Calu3 (cell line): ENCODE data around the gene TH. TPM values are rescaled to one million over a fixed set of nuclear protein-coding genes. Genes with fewer than 3 reads are reported as not detected.
"Not testable (repeated sequence)": the region's sequence is repeated elsewhere in the genome, so short reads cannot be mapped to it uniquely, and the experiment has no call there.

ENCODE experiments used
- BruUV-seq: library from RNA; stranded (reverse); fragments of 400-500 nt; replicated peaks from 2 replicates; lab custom pipeline; 2021; lab: Mats Ljungman, UMichigan
- CTCF ChIA-PET: fragments of 300-600 bp; sonication (Branson Sonifier 250); formaldehyde crosslinking; loops from one replicate; lab custom pipeline; 2022; ENCODE audit warnings: antibody characterized with exemption; lab: Charles Lee
- DNase-seq: peaks from one replicate; pipeline ENCODE4 v3.0.0; 2022
- H3K27ac Mint-ChIP-seq: one replicate; pipeline ENCODE4 v1.8.0; 2022; ENCODE audit warnings: mixed read lengths; ENCODE audit not compliant: unreplicated experiment
- H3K27me3 Mint-ChIP-seq: one replicate; pipeline ENCODE4 v1.8.0; 2022; ENCODE audit warnings: mixed read lengths; ENCODE audit not compliant: unreplicated experiment
- H3K36me3 Mint-ChIP-seq: one replicate; pipeline ENCODE4 v1.8.0; 2022; ENCODE audit warnings: mild to moderate bottlenecking, moderate library complexity, mixed read lengths; ENCODE audit not compliant: insufficient read depth, unreplicated experiment
- H3K4me1 Mint-ChIP-seq: one replicate; pipeline ENCODE4 v1.8.0; 2022; ENCODE audit warnings: mild to moderate bottlenecking, low read depth, mixed read lengths; ENCODE audit not compliant: unreplicated experiment
- H3K4me3 Mint-ChIP-seq: one replicate; pipeline ENCODE4 v1.8.0; 2022; ENCODE audit warnings: mild to moderate bottlenecking, low read depth, moderate library complexity, mixed read lengths; ENCODE audit not compliant: unreplicated experiment
- H3K9me3 Mint-ChIP-seq: one replicate; pipeline ENCODE4 v1.8.0; 2022; ENCODE audit warnings: low read depth, mixed read lengths; ENCODE audit not compliant: unreplicated experiment
- CTCF ChIP-seq: fragments of 200-600 bp; IDR thresholded peaks from one replicate; pipeline ENCODE4 v1.8.0; 2022; ENCODE audit warnings: antibody characterized with exemption; ENCODE audit not compliant: unreplicated experiment
- intact Hi-C: fragments of 100-400 bp; cut with micrococcal nuclease; formaldehyde crosslinking; loops from one replicate; pipeline ENCODE4 v1.10.0; 2022; ENCODE audit not compliant: unreplicated experiment
- total RNA-seq: library from RNA; stranded (reverse); gene quantifications from 2 replicates; pipeline ENCODE4 v1.2.3, GENCODE V29; 2022

The TH gene
- total RNA-seq, 1 experiment from 2014 or later, result not detected

GRCh38 chr11:2128511-2129307, 42.9 kb downstream of the TH start:
- CTCF ChIA-PET, result interaction anchor here (0.6 kb wide), 1 partner anchor 52 kb away, joined by 3 read pairs; no protein-coding TSS in a partner anchor
- no peak overlapping the region for H3K4me3 Mint-ChIP-seq
- intact Hi-C loops, result no loop called here
- no peak for DNase-seq
- no peaks in the 10 kb centered on the region for H3K4me1 Mint-ChIP-seq
- TF ChIP-seq CTCF, result no peak
- no peak overlapping the region for H3K27ac Mint-ChIP-seq
- BruUV-seq, result no TSS peak
- H3K36me3 Mint-ChIP-seq, result no peaks in the 10 kb centered on the region
- peaks cover 3% of the 10 kb centered on the region for H3K9me3 Mint-ChIP-seq
- peaks cover 73% of the 10 kb centered on the region for H3K27me3 Mint-ChIP-seq

- TF ChIP-seq CTCF, result no peak
- no peak for DNase-seq
- no peaks in the 10 kb centered on the region for H3K4me1 Mint-ChIP-seq
- intact Hi-C loops, result no loop called here
- BruUV-seq, result no TSS peak
- no peak overlapping the region for H3K27ac Mint-ChIP-seq
- H3K4me3 Mint-ChIP-seq, result no peak overlapping the region
- CTCF ChIA-PET, result no interaction called here
- H3K9me3 Mint-ChIP-seq, result peaks cover 3% of the 10 kb centered on the region
- H3K27me3 Mint-ChIP-seq, result peaks cover 73% of the 10 kb centered on the region
- H3K36me3 Mint-ChIP-seq, result no peaks in the 10 kb centered on the region
Observed at GRCh38 chr11:2128130-2128510, 43.5 kb downstream of the TH start.

GRCh38 chr11:2127482-2128129, 44.0 kb downstream of the TH start:
- no peak for TF ChIP-seq CTCF
- peaks cover 3% of the 10 kb centered on the region for H3K9me3 Mint-ChIP-seq
- H3K27me3 Mint-ChIP-seq, result peaks cover 73% of the 10 kb centered on the region
- intact Hi-C loops, result no loop called here
- H3K4me1 Mint-ChIP-seq, result no peaks in the 10 kb centered on the region
- no peaks in the 10 kb centered on the region for H3K36me3 Mint-ChIP-seq
- H3K4me3 Mint-ChIP-seq, result no peak overlapping the region
- CTCF ChIA-PET, result interaction anchor here (0.8 kb wide), 1 partner anchor 23 kb away, joined by 3 read pairs; no protein-coding TSS in a partner anchor
- no TSS peak for BruUV-seq
- DNase-seq, result no peak
- no peak overlapping the region for H3K27ac Mint-ChIP-seq

GRCh38 chr11:2126520-2127085, 45.0 kb downstream of the TH start:
- no peak for TF ChIP-seq CTCF
- Mint-ChIP-seq H3K36me3 (no peaks in the 10 kb centered on the region), H3K27me3 (peaks cover 73% of the 10 kb centered on the region), H3K27ac (no peak overlapping the region), H3K4me3 (no peak overlapping the region), H3K4me1 (no peaks in the 10 kb centered on the region), H3K9me3 (peaks cover 3% of the 10 kb centered on the region)
- BruUV-seq, result no TSS peak
- CTCF ChIA-PET, result no interaction called here
- intact Hi-C loops, result no loop called here
- no peak for DNase-seq

- H3K9me3 Mint-ChIP-seq, H3K27ac Mint-ChIP-seq, H3K4me1 Mint-ChIP-seq, CTCF ChIA-PET, DNase-seq, BruUV-seq, intact Hi-C loops, H3K4me3 Mint-ChIP-seq, H3K36me3 Mint-ChIP-seq: not testable (repeated sequence)
- H3K27me3 Mint-ChIP-seq, result peaks cover 78% of the 10 kb centered on the region
Observed at GRCh38 chr11:2124736-2125484, 46.7 kb downstream of the TH start.
